ENCODE measurements around the gene ACAN.

Gene ACAN

GRCh38 chr15:88844749-88845386, 41.6 kb downstream of the ACAN start:
- Histone ChIP-seq H3K9ac (ENCODE audit: low read length) (no peak overlapping the region), H3K27me3 (ENCODE audit: control insufficient read depth, insufficient read depth, low read length) (no peaks in the 10 kb centered on the region), H3K27ac (ENCODE audit: low read length) (no peak overlapping the region), H3K4me3 (ENCODE audit: low read length) (no peak overlapping the region), H3K9me3 (ENCODE audit: control insufficient read depth, low read depth, low read length) (no peaks in the 10 kb centered on the region), H3K36me3 (ENCODE audit: control insufficient read depth, low read depth, low read length) (no peaks in the 10 kb centered on the region), H3K4me1 (ENCODE audit: control insufficient read depth, low read depth, low read length) (no peaks in the 10 kb centered on the region)

GRCh38 chr15:88845616-88846015, 42.4 kb downstream of the ACAN start:
- Histone ChIP-seq H3K4me1 (ENCODE audit: control insufficient read depth, low read depth, low read length) (no peaks in the 10 kb centered on the region), H3K27ac (ENCODE audit: low read length) (no peak overlapping the region), H3K4me3 (ENCODE audit: low read length) (no peak overlapping the region), H3K36me3 (ENCODE audit: control insufficient read depth, low read depth, low read length) (no peaks in the 10 kb centered on the region), H3K27me3 (ENCODE audit: control insufficient read depth, insufficient read depth, low read length) (no peaks in the 10 kb centered on the region), H3K9me3 (ENCODE audit: control insufficient read depth, low read depth, low read length) (no peaks in the 10 kb centered on the region), H3K9ac (ENCODE audit: low read length) (no peak overlapping the region)

DNA sequence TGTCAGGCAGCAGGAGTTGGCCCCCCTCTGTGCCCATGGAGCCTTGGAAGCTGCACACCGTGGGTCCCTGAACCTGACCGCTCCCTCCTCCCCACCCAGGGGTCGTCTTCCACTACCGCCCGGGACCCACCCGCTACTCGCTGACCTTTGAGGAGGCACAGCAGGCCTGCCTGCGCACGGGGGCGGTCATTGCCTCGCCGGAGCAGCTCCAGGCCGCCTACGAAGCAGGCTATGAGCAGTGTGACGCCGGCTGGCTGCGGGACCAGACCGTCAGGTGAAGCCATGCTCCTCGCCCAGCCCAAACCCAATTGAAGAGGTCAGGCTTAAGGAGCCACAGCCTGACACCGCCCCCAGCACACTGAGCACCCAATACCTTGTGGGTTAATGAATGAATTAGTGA, 43.9 kb downstream of the ACAN start:
- H3K9me3 ChIP-seq (ENCODE audit: control insufficient read depth, low read depth, low read length) = no peaks in the 10 kb centered on the region
- H3K4me3 ChIP-seq (ENCODE audit: low read length) = no peak overlapping the region
- no peaks in the 10 kb centered on the region for H3K36me3 ChIP-seq (ENCODE audit: control insufficient read depth, low read depth, low read length)
- no peak overlapping the region for H3K9ac ChIP-seq (ENCODE audit: low read length)
- no peaks in the 10 kb centered on the region for H3K27me3 ChIP-seq (ENCODE audit: control insufficient read depth, insufficient read depth, low read length)
- H3K4me1 ChIP-seq (ENCODE audit: control insufficient read depth, low read depth, low read length) = no peaks in the 10 kb centered on the region
- H3K27ac ChIP-seq (ENCODE audit: low read length) = no peak overlapping the region

DNA sequence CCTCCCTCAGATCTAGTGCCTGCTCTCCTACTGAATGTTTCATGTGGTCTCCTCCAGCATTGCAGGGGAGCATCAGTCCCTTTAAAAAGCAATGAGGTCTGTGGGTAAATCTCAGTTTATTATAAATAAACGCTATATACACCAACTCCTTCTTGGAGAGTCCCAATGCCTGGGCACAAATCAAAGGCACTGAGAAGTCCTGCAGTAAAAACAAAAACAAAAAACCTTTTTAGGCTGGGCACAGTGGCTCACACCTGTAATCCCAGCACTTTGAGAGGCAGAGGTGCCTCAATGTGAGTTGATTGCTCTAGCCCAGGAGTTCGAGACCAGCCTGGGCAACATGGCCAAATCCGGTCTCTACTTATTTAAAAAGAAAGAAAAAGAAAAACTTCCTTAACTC, 45.0 kb downstream of the ACAN start:
- no peak overlapping the region for H3K27ac ChIP-seq (ENCODE audit: low read length)
- H3K4me3 ChIP-seq (ENCODE audit: low read length) = no peak overlapping the region
- no peaks in the 10 kb centered on the region for H3K36me3 ChIP-seq (ENCODE audit: control insufficient read depth, low read depth, low read length)
- H3K9me3 ChIP-seq (ENCODE audit: control insufficient read depth, low read depth, low read length) = no peaks in the 10 kb centered on the region
- no peak overlapping the region for H3K9ac ChIP-seq (ENCODE audit: low read length)
- no peaks in the 10 kb centered on the region for H3K27me3 ChIP-seq (ENCODE audit: control insufficient read depth, insufficient read depth, low read length)
- H3K4me1 ChIP-seq (ENCODE audit: control insufficient read depth, low read depth, low read length) = no peaks in the 10 kb centered on the region

GRCh38 chr15:88849376-88850072, 46.3 kb downstream of the ACAN start:
- Histone ChIP-seq H3K27ac (ENCODE audit: low read length) (no peak overlapping the region), H3K27me3 (ENCODE audit: control insufficient read depth, insufficient read depth, low read length) (no peaks in the 10 kb centered on the region), H3K36me3 (ENCODE audit: control insufficient read depth, low read depth, low read length) (no peaks in the 10 kb centered on the region), H3K4me3 (ENCODE audit: low read length) (no peak overlapping the region), H3K9ac (ENCODE audit: low read length) (no peak overlapping the region), H3K4me1 (ENCODE audit: control insufficient read depth, low read depth, low read length) (no peaks in the 10 kb centered on the region), H3K9me3 (ENCODE audit: control insufficient read depth, low read depth, low read length) (no peaks in the 10 kb centered on the region)

DNA sequence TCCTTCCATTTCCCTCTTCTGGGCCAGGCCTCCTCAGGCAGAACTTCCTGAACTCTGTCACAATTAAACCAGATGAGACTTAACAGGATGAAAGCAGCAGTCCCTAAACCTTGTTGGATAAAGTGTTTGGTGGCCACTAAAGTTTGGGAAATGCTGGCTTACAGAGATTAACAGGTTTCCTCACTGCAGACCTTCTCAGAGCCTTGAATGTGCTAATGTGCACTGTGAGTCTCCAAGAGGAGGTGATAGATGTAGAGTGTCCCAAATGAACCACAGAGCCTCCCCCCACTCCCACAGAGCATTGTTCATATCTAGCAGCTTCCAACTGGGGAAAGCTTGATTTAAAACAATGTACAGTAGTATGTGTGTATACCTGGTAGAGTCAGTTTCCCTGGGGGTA, 49.2 kb downstream of the ACAN start:
- Histone ChIP-seq H3K36me3 (ENCODE audit: control insufficient read depth, low read depth, low read length) (no peaks in the 10 kb centered on the region), H3K4me1 (ENCODE audit: control insufficient read depth, low read depth, low read length) (no peaks in the 10 kb centered on the region), H3K9ac (ENCODE audit: low read length) (no peak overlapping the region), H3K27me3 (ENCODE audit: control insufficient read depth, insufficient read depth, low read length) (no peaks in the 10 kb centered on the region), H3K9me3 (ENCODE audit: control insufficient read depth, low read depth, low read length) (no peaks in the 10 kb centered on the region), H3K27ac (ENCODE audit: low read length) (no peak overlapping the region), H3K4me3 (ENCODE audit: low read length) (no peak overlapping the region)

- no peak overlapping the region for H3K27ac ChIP-seq (ENCODE audit: low read length)
- no peaks in the 10 kb centered on the region for H3K27me3 ChIP-seq (ENCODE audit: control insufficient read depth, insufficient read depth, low read length)
Measured at GRCh38 chr15:88858934-88859333, 55.7 kb downstream of the ACAN start.

DNA sequence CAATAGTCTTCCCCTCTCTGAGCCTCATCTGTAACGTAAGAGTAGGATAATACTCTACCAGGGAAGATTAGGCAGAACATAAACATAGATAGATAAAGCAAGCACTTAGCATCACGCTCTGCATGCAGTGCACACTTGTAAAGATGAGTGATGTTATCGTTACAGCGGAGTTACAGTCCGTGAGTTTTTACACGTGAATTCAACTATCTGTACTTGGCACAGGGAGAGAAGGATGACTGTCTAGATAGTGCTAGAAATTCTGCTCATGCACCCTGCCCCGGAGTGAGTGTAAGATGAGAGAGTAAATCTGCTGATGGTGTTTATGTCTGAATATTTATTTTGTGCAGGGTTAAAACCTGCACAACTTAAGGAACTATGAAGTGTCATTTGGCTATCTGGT, 56.3 kb downstream of the ACAN start:
- Histone ChIP-seq H3K9ac (ENCODE audit: low read length) (no peak overlapping the region), H3K9me3 (ENCODE audit: control insufficient read depth, low read depth, low read length) (no peaks in the 10 kb centered on the region), H3K36me3 (ENCODE audit: control insufficient read depth, low read depth, low read length) (no peaks in the 10 kb centered on the region), H3K4me3 (ENCODE audit: low read length) (no peak overlapping the region), H3K27me3 (ENCODE audit: control insufficient read depth, insufficient read depth, low read length) (no peaks in the 10 kb centered on the region), H3K27ac (ENCODE audit: low read length) (no peak overlapping the region), H3K4me1 (ENCODE audit: control insufficient read depth, low read depth, low read length) (no peaks in the 10 kb centered on the region)

More at GRCh38 chr15:88858934-88859333, 55.7 kb downstream of the ACAN start:
- Histone ChIP-seq H3K9ac (ENCODE audit: low read length) (no peak overlapping the region), H3K4me1 (ENCODE audit: control insufficient read depth, low read depth, low read length) (no peaks in the 10 kb centered on the region), H3K36me3 (ENCODE audit: control insufficient read depth, low read depth, low read length) (no peaks in the 10 kb centered on the region), H3K4me3 (ENCODE audit: low read length) (no peak overlapping the region), H3K9me3 (ENCODE audit: control insufficient read depth, low read depth, low read length) (no peaks in the 10 kb centered on the region)

DNA sequence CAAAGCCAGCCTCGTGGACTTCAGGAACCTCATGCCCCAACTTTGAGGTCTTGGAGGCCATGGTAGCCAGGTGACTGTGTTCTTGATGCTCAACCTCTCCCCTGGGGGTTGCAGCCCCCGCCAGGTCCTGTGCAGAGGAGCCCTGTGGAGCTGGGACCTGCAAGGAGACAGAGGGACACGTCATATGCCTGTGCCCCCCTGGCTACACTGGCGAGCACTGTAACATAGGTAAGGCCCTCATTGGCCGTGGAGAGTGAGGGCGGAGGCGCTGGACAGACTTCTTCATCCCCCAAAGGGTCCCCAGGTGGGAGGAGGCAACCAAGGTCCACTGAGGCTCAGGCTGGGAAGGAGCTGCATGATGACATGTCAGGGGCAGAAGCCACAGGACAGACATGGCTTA, 57.0 kb downstream of the ACAN start:
- H3K36me3 ChIP-seq (ENCODE audit: control insufficient read depth, low read depth, low read length) = no peaks in the 10 kb centered on the region
- H3K4me3 ChIP-seq (ENCODE audit: low read length) = no peak overlapping the region
- no peaks in the 10 kb centered on the region for H3K4me1 ChIP-seq (ENCODE audit: control insufficient read depth, low read depth, low read length)
- no peaks in the 10 kb centered on the region for H3K27me3 ChIP-seq (ENCODE audit: control insufficient read depth, insufficient read depth, low read length)
- H3K9ac ChIP-seq (ENCODE audit: low read length) = no peak overlapping the region
- no peaks in the 10 kb centered on the region for H3K9me3 ChIP-seq (ENCODE audit: control insufficient read depth, low read depth, low read length)
- H3K27ac ChIP-seq (ENCODE audit: low read length) = no peak overlapping the region

DNA sequence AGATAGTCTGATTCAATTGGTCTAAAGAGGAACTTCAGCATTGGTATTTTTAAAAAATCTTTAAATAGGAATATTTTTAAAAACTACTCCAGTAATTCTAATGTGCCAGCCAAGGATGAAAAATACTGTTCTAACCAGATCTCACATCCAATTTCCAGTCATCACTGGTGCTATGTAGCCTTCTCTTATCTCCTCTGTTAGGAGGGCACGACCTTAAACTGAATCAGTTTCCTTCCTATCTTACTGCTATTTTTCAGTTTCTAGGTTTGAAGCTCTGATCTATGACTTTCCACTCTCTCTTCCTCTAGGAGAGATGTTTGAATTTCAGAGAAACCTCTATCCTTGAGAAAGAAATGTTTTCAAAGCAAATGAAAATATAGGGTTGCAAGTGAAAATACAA, 60.2 kb downstream of the ACAN start:
- no peaks in the 10 kb centered on the region for H3K27me3 ChIP-seq (ENCODE audit: control insufficient read depth, insufficient read depth, low read length)
- no peak overlapping the region for H3K9ac ChIP-seq (ENCODE audit: low read length)
- no peak overlapping the region for H3K4me3 ChIP-seq (ENCODE audit: low read length)
- no peak overlapping the region for H3K27ac ChIP-seq (ENCODE audit: low read length)
- no peaks in the 10 kb centered on the region for H3K4me1 ChIP-seq (ENCODE audit: control insufficient read depth, low read depth, low read length)
- no peaks in the 10 kb centered on the region for H3K9me3 ChIP-seq (ENCODE audit: control insufficient read depth, low read depth, low read length)
- no peaks in the 10 kb centered on the region for H3K36me3 ChIP-seq (ENCODE audit: control insufficient read depth, low read depth, low read length)

DNA sequence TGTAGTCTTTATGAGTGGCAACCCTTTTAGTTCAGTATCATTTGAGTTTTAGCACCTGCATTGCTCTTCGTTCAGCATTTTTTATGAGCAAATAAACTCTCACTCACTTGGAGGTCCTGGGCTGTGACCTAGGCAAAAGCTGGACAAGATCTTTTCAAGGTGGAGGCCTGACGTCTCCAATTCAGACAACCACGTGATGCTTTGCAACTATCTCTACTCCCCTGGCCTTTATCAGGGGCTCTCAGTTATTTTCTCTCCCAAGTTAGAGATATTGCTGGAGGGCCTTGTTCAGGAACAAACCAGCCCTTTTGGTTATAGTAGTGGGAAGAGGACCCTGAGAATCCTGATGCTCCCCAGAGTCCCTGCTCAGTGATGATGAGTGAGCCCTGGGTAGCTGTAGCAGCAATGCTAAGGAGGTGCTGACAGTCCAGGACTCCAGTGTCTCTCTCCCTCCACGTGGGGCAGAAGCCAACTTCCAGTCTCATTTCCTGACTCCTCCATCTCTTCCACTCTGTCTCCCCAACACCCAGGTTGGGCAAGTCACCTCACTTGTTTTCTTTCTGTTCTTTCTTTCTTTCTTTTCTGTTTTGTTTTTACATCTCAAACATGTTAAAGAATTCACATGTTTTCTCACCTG, 61.7 kb downstream of the ACAN start:
- Histone ChIP-seq H3K27ac (ENCODE audit: low read length) (no peak overlapping the region), H3K9me3 (ENCODE audit: control insufficient read depth, low read depth, low read length) (no peaks in the 10 kb centered on the region), H3K36me3 (ENCODE audit: control insufficient read depth, low read depth, low read length) (no peaks in the 10 kb centered on the region), H3K4me3 (ENCODE audit: low read length) (no peak overlapping the region), H3K27me3 (ENCODE audit: control insufficient read depth, insufficient read depth, low read length) (no peaks in the 10 kb centered on the region), H3K9ac (ENCODE audit: low read length) (no peak overlapping the region), H3K4me1 (ENCODE audit: control insufficient read depth, low read depth, low read length) (no peaks in the 10 kb centered on the region)
